ENCODE measurements around the gene FRK. TPM values are rescaled to one million over a fixed set of nuclear protein-coding genes. Genes with fewer than 3 reads are reported as not detected.

Gene FRK
- polyA plus RNA-seq, 2 donors: 1.3 to 1.8 TPM

Other genes with a start within 250 kb of the FRK start
- 10 to 100 TPM in 1 of 2 donors, 1 to 10 TPM in 1; 4.0 to 18.1 TPM for gene NT5DC1, start 40.0 kb upstream of the FRK start, polyA plus RNA-seq
- not detected for gene COL10A1, start 65.2 kb upstream of the FRK start, polyA plus RNA-seq
- gene TSPYL4, start 193.2 kb upstream of the FRK start, polyA plus RNA-seq: 1 to 10 TPM; 6.4 to 7.9 TPM
- 10 to 100 TPM; 11.9 to 24.3 TPM for gene TSPYL1, start 219.0 kb upstream of the FRK start, polyA plus RNA-seq

Measured in esophagus (tissue), 2 donors.